Liver (tissue), 9 donors: Measurements from ENCODE around the gene PTTG1IP. TPM values are rescaled to one million over a fixed set of nuclear protein-coding genes. Genes with fewer than 3 reads are reported as not detected.

Source experiments
- DNase-seq: peaks from one replicate; pipeline ENCODE4 v3.0.0-alpha.2; 2017; ENCODE audit warnings: low spot score
- H3K27ac ChIP-seq, 2 donors: one replicate each; pipeline ENCODE4 v1.7.0; 2013; ENCODE audit warnings: inconsistent platforms in 2 of 2, low read length in 2 of 2, control low read depth in 1 of 2, low read depth in 1 of 2, mild to moderate bottlenecking in 1 of 2
- H3K27me3 ChIP-seq, 4 donors: one replicate each; pipeline versions ENCODE4 v1.6.1 to v1.7.0; 2013; ENCODE audit warnings: low read length in 3 of 4, inconsistent platforms in 1 of 4, mild to moderate bottlenecking in 1 of 4, moderate library complexity in 1 of 4; ENCODE audit not compliant: control insufficient read depth in 4 of 4, insufficient read depth in 4 of 4
- H3K36me3 ChIP-seq, 4 donors: one replicate each; pipeline versions ENCODE4 v1.6.1 to v1.7.0; 2013; ENCODE audit warnings: low read length in 3 of 4, mild to moderate bottlenecking in 3 of 4, low read depth in 1 of 4, moderate library complexity in 1 of 4; ENCODE audit not compliant: control insufficient read depth in 4 of 4, insufficient read depth in 3 of 4
- H3K4me1 ChIP-seq, 4 donors: one replicate each; pipeline versions ENCODE4 v1.6.1 to v1.7.0; 2013; ENCODE audit warnings: low read length in 3 of 4, mild to moderate bottlenecking in 3 of 4, moderate library complexity in 1 of 4; ENCODE audit not compliant: control insufficient read depth in 4 of 4, insufficient read depth in 4 of 4
- H3K4me3 ChIP-seq, 3 donors: one replicate each; pipeline versions ENCODE4 v1.6.1 to v1.7.0; 2013; ENCODE audit warnings: low read length in 3 of 3, control low read depth in 1 of 3, low read depth in 1 of 3, mild to moderate bottlenecking in 1 of 3
- H3K9ac ChIP-seq, 2 donors: one replicate each; pipeline ENCODE4 v1.7.0; 2013; ENCODE audit warnings: low read length in 2 of 2, mild to moderate bottlenecking in 2 of 2, moderate library complexity in 2 of 2, control low read depth in 1 of 2, low read depth in 1 of 2
- H3K9me3 ChIP-seq, 4 donors: one replicate each; pipeline versions ENCODE4 v1.6.1 to v1.7.0; 2013; ENCODE audit warnings: low read length in 3 of 4; ENCODE audit not compliant: control insufficient read depth in 4 of 4
- CTCF ChIP-seq: fragments of 150-350 bp; IDR thresholded peaks from 2 replicates; pipeline ENCODE4 v1.5.1; 2017; ENCODE audit warnings: improper control_type of control experiment, low read depth, low read length; ENCODE audit not compliant: missing input control
- EGR1 ChIP-seq, 2 donors: IDR thresholded peaks; 2 replicates each; pipeline ENCODE4 v1.6.1; 2016 to 2018; ENCODE audit warnings: antibody characterized with exemption in 2 of 2, low read depth in 2 of 2
- GABPA ChIP-seq, 2 donors: IDR thresholded peaks in 1 of 2; conservative IDR thresholded peaks in 1 of 2; 2 replicates each; pipeline ENCODE4 v1.6.1; 2016; ENCODE audit warnings: antibody characterized with exemption in 2 of 2, mild to moderate bottlenecking in 1 of 2, moderate library complexity in 1 of 2
- JUND ChIP-seq, 2 donors: IDR thresholded peaks; 2 replicates each; pipeline ENCODE4 v1.6.1; 2016; ENCODE audit warnings: antibody characterized with exemption in 2 of 2
- REST ChIP-seq: IDR thresholded peaks from 2 replicates; pipeline ENCODE4 v1.6.1; 2016; ENCODE audit warnings: antibody characterized with exemption, mild to moderate bottlenecking
- SP1 ChIP-seq: IDR thresholded peaks from 2 replicates; pipeline ENCODE4 v1.6.1; 2018; ENCODE audit warnings: antibody characterized with exemption, mild to moderate bottlenecking
- TAF1 ChIP-seq: conservative IDR thresholded peaks from 2 replicates; pipeline ENCODE4 v1.6.1; 2016; ENCODE audit warnings: antibody characterized with exemption, mild to moderate bottlenecking
- ZBTB33 ChIP-seq: IDR thresholded peaks from 2 replicates; pipeline ENCODE4 v1.6.1; 2016; ENCODE audit warnings: antibody characterized with exemption
- WGBS: extraction: QIAGEN DNeasy Blood & Tissue Kit; methylation state at CpG from one replicate; pipeline ENCODE4 v1.1.7; 2013; 5-methylcytosine and 5-hydroxymethylcytosine counted together
- polyA plus RNA-seq, 2 donors: library from polyadenylated mRNA; stranded (reverse) in 1 of 2; unstranded in 1 of 2; fragments of 200-250 nt in 1 of 2; fragments of >200 nt in 1 of 2; fragmentation: Nextera tagmentation in 1 of 2; extraction: Ambion mirVana in 1 of 2; gene quantifications; one replicate each; pipeline versions ENCODE4 v1.2.1 to v1.2.3, GENCODE V29; 2013 to 2015
- total RNA-seq, 2 donors: library from RNA; depleted of rRNA; stranded (reverse); fragments of >200 nt; gene quantifications; one replicate each; pipeline ENCODE4 v1.2.3, GENCODE V29; 2014
- donor health status: healthy.
- donor health status: healthy.
- donor health status: healthy.
- donor health status: healthy.
- donor health status: healthy.

PTTG1IP gene
- total and polyA plus RNA-seq, 4 donors, result 62.0 to 94.0 (median 79.8) TPM

- no peak for TF ChIP-seq CTCF
Observed at GRCh38 chr21:44904141-44904923, 30.8 kb upstream of the PTTG1IP start (continued).

GRCh38 chr21:44903689-44904088, 30.2 kb upstream of the PTTG1IP start:
- Histone ChIP-seq H3K4me1 (peaks cover 0 to 2% (median 1%) of the 10 kb centered on the region in 4 donors), H3K9me3 (no peaks in the 10 kb centered on the region), H3K9ac (no peak overlapping the region), H3K27ac (no peak overlapping the region), H3K4me3 (no peak overlapping the region), H3K36me3 (peaks cover 0 to 11% (median 0%) of the 10 kb centered on the region in 4 donors), H3K27me3 (no peaks in the 10 kb centered on the region)
- no peak for TF ChIP-seq REST
- no peak for TF ChIP-seq TAF1
- no peak for TF ChIP-seq EGR1 (IDR thresholded peaks at IDR 0.05; ENCODE audit: low read depth in 2 of 2)
- no peak for TF ChIP-seq SP1
- TF ChIP-seq JUND (IDR thresholded peaks at IDR 0.05), result no peak
- TF ChIP-seq GABPA (IDR thresholded peaks at IDR 0.05 in 1 of 2, conservative IDR thresholded peaks at IDR 0.05 in 1 of 2), result no peak
- no peak for TF ChIP-seq CTCF
- WGBS, result 93% methylated on average over 22 of the region's 22 CpGs
- DNase-seq, result no peak

GRCh38 chr21:44903050-44903685, 29.7 kb upstream of the PTTG1IP start:
- Histone ChIP-seq H3K9me3 (no peaks in the 10 kb centered on the region), H3K36me3 (peaks cover 0 to 11% (median 0%) of the 10 kb centered on the region in 4 donors), H3K4me1 (peaks cover 0 to 2% (median under 1%) of the 10 kb centered on the region in 4 donors), H3K27ac (no peak overlapping the region), H3K9ac (no peak overlapping the region), H3K4me3 (no peak overlapping the region), H3K27me3 (no peaks in the 10 kb centered on the region)
- WGBS, result 90% methylated on average over 18 of the region's 18 CpGs
- TF ChIP-seq ZBTB33, result no peak
- no peak for DNase-seq
